ENCODE data around the gene PRKD2.

PRKD2 gene

DNA sequence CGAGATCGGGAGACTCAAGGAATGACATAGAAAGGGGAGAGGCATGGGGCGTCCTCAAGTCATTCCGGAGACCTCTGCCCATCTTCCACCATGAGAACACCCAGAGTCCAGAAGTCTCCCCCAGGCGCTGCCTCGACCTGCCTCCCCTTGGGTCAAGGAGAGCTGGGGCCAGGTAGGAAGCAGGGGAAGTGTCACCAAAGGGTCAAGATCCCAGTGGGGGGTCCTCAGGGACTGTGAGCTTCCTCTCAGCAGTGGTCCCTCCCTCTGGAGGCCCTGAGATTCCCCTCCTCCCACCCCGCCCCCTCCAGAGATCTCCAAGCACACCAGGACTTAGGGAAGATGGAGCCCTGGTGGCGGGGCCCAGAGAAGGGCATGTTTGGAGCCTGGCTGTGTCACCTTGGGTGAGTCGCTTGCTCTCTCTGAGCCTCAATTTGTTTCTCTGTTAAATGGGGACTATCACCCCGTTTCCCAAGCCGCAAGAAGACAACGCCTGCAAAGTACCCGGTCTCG, 56.9 kb downstream of the PRKD2 start:
- DNase-seq, result peak; percentile 66

DNA sequence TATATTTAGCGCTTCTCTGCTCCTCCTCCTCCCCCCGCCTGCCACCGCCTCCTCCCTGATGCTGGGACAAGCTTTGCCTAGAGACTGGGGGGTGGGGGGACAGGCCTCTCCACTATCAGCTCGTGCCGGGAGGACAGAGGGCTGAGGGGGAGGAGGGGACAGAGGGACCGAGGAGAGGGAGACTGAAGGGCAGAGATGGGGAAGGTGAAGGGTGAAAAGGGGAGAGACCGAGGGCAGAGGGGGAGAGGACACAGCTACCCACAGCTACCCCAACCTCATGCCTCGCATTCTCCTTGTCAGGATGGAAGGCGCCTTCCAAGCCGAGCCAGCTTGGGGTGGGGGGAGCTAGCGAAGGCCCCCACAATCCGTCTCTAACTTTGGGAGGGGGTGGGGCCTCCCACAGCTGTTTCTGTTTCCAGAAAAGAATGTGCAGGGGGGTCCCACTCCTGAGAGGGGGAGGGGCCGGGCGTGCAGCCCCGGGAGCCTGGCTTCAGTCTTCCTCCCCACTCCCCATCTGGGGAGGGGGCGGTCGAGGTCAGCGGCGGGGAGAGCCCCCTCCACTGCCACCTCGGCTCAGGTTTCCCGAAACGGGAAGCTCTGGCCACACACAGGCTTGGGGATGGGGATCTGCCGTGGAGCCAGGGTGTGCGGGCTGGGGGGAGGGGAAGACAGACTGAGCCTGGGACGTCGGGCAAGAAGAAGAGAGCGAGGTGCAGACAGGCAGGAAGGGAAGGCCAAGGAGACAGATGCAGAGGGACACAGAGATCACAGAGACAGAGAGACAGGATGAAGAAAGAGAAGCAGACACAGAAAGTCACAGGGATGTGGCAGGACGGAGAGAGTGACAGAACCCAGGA, 57.5 kb downstream of the PRKD2 start:
- DNase-seq, result peak; percentile 76

DNA sequence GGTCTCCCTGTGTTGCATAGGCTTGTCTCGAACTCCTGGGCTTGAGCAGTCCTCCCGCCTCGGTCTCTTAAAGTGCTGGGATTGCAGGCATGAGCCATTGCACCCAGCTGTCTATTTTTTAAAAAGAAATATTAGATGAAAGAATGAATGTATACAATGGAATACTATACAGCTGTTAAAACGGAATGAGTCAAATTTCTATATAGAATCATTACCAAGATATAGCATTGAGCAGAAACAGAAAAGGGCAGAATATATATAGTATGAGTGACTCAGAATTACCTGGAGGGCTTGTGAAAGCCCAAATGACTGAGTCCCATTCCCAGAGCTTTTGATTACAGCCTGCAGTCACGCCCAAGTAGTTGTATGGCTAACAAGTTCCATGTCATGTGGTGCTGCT, 60.4 kb downstream of the PRKD2 start:
- no peak for DNase-seq

DNA sequence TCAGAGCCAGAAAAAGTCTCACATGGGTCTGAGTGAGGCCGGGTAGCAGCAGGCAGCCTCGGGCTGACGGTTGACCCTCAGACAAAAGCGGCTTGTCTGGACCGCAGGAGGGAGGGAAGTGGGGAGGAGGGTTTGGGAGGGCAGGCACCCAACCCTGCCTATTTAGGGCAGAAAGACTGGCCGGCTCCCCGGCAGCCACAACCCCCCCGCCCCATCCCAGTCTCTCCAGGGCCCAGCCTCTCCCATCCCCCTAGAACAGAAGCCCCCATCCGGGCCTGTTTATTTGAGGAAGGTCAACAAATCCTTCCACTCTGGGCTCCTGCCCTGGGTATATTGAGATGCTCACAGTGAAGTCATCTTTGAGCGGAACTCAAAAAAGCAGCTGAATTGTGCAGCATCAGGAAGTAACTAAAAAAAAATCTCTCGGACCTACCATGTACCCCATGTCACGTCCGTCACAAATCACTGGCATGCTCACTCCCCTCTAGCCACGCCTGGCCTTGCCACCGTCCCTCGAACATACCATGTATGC, 62.2 kb downstream of the PRKD2 start:
- DNase-seq, result peak; percentile 61

DNA sequence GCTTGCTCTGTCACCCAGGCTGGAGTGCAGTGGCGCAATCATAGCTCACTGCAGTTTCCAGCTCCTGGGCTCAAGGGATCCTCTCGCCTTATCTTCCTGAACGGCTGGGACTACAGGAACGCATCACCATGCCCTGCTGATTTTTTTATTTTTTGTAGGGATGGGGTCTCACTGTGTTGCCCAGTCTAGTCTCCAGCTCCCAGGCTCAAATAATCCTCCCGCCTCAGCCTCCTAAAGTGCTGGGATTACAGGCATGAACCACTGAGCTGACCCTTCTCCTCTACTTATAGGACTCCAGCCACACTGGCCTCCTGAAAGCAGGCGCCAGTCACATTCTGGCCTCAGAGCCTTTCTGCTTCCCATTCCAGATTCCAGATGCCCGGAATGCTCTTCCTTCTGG, 66.5 kb downstream of the PRKD2 start:
- no peak for DNase-seq

DNA sequence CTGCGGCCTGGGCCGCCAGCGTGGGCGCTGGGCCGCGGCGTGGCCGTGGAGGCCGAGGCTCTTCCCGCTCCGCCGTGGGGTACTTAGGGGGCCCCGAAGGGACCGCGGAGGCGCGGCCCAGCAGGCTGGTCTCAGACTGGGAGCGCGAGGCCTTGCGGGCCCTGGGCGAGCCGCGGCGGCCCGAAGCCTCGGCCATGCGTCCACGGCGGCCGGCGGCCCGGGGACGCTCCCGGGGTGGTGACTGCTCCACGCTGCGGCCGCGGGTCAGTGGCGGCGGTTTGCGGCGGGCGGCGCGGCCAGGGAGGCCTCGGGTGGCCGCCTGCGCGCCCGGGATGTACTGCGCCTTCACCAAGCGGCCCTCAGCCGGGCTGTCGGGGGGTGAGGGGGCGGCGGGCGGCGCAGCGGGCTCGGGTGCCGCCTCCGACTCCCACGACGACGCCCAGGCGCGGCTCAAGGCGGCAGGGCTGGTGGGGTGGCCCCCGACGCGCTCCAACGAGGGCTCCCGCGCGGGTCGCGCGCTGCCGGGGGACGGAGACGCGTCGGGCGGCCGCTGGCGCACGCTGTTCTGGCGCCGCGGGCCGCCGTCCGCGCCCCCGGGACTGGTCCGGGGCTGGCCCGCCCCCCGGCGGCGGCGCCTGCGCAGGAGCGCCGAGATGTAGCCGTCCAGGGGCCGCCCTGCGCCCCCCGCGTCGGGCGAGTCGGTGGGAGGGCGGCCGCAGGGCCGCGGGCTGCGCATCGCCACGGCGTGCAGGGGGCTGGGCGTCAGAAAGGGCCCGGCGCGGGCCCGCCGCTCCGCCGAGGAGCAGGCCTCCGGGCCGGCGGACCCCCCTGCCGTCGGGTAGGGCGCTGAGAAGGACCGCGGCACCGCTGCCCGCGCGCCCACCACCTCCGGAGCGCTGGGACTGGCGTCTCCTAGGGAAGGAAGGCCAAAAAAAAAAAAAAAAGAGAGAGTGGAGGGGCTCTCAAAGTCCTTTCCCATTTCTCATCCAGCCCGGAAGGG, 67.7 kb downstream of the PRKD2 start:
- no peak for DNase-seq

DNA sequence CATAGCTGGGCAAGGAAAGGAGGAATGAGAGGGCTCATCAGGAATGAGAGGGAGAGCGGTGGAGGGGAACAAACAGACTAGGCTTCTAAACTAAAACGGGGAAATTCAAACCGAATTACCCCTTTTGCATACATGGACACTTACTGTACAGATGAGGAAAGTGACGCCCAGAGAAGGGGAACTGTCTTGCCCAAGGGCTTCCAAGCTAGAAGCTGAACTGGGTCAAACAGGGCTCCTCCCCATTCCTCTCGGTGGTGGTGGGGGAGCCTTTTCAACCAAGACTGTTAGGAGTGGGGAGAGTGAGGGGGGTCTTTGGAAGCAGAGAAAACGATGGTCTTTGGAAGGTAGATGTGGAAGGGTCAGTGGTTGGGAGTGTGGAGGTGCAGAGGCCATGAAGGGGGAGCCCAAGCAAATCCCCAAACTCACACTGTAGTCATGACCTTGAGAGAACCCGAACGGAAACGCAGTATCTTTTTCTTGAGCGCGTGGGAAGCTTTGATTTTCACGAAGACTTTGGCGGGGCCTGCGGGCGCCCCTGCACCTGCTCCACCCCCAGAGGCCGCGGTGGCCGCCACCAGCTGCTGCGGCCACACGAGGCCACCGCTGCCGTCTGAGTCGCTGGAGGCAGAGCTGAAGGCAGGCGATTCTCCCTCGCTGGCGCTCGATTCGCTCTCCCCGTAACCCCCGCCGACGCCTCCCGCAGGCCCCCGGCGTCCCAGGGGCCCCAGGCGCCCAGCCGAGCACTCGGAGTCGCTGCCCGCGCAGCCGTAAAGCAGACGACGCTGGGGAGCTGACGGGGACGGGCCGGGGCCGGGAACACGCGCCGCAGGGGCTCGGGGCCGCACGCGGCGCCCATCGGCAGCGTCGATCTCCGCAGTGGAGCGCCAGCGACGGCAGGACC, 68.6 kb downstream of the PRKD2 start:
- DNase-seq, result no peak

DNA sequence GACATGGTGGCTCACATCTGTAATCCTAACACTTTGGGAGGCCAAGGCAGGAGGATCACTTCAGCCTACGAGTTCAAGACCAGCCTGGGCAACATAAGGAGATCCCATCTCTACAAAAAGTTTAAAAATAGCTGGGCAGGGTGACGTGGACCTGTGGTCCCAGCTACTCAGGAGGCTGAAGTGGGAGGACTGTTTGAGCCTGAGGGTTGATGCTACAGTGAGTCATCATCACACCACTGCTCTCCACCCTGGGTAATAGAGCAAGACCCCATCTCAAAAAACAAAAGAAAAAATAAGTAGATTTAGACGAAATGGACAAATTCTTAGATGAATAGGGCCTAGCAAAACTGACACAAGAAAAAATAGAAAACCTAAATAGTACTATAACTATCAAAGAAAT, 70.5 kb downstream of the PRKD2 start:
- DNase-seq, result no peak

DNA sequence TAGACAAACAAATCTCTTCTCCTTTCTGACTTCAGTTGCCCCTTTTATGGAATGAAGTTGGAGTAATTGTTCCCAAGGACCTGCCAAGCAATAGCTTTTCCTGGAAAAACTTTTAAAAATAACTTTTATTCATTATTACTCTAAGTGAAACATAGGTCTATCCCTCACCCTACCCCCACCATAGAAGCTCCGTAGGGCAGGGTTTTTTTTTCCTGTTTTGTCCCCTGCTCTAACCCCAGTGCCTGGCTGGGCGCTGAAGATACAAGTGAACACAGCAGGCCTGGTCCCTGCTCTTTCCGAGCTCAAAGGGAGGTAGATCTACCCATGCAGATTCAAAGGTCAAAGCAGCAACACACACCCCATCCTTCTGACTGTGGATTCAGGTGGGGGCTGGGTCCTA, 72.2 kb downstream of the PRKD2 start:
- DNase-seq, result no peak

DNA sequence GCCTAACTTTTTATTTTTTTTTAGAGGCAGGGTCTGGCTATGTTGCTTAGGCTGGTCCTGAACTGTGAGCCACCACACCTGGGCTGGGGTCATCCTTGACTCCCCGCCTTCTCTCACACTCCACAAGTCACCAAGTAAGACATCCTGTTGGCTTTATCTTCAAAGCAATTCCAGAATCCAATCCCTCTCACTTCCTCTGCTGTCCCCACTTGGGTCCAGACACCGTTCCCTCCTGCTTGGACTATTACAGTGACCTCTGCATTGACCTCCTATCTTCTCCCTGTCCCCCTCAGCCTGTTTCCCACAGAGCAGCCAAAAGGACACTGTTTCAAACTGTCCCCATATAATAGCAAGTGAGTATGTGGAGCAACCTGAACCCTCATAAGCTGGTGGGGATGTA, 76.3 kb downstream of the PRKD2 start:
- no peak for DNase-seq

DNA sequence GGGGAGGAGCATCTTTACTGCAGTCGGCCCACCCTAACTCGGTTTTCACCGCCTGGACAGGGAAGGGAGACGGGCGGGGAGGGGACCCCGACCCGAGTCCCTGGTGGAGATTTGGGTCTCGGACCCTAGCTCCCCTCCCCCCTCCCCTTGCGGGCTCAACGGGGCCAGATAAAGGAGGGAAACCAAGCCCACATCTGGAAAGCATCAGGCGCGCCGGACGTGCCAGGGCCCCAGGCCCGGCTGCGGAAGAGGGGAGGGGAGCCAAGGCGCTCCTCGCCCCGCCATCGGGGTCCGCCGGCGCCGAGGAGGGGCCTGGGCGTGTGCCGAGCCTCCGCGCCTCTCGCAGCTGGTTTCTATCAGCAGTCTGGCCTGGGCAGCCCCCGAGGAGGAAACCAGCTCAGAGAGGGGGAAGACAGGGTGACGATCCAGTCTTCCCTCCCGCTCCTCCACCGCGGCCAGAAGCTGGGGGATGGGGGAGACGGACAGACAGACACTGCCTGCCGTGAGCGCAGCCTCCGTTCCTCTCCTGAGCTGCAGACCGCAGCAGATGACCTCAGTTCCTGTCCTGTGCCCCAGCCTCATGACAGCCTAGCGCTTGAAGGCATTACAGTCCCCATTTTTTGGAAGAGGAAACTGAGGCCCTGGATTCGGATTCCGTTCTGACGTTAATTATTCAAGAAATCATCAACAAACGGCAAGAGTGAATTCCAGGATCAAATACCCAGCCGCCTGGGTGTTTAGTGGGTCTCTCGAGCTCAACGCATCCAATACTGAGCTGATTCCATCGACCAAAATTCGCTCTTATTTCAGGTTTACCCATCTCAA, 77.3 kb downstream of the PRKD2 start:
- peak; percentile 93 for DNase-seq

DNA sequence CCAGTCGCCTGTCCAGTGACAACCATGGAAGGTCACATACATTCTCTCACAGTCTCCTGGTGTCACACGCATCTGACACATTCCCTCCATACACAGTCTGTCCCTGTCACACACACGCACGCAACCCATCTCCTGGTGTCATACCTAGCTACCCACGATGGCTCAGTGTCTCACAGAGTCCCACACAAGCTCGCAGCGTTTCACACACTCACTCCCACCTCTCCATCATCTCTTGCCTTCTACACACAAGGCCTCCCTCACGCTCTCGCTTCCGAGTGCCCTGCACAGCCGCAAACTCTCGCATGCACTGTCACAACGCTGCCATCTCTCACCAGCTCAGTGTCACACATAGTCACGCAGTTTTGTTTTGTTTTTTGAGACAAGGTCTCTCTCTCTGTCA, 79.7 kb downstream of the PRKD2 start:
- no peak for DNase-seq

DNA sequence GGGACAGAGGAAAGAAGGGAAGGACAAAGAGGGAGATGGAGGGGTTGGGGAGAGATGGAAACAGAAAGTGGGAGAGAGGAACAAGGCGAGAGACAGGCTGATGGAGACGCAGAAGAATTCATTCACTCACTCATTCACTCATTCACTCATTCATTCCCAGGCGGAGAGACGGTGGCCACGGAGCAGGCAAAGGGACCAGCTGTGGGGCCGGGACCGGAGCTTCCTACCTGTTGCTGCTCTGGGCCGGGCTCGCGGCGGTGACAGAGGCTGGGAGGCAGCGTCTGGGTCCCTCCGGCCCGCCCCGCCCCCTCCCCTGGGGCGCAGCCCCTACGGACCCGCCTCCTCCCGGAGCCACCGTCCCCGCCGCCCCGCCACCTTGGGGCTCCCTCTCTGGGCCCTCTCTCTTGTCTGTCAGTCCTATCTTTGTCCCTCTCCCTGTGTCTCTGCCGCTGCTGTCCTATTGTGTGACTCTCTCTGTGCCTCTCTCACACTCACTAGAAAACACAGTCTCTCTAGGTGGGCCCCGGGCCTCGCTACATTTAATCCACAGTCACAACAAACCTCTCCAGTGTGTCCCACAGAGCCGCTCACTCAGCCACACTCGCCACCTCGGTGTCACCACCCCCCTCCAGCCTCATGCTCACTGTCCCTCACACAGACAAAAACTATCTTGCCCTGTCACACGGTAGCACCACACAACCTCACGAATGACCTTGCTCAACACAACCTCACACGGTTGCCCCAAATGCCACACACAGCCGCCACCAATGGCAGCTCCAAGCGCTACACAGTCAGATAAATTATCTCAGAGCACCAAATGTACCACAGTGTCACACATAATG, 80.8 kb downstream of the PRKD2 start, which contains the start of gene GNG8:
GNG8 (minus strand) TSS at position 283 of the 842 bp plus-strand sequence. CDS start 1,520 bp downstream, outside the sequence.
- DNase-seq, result no peak

DNA sequence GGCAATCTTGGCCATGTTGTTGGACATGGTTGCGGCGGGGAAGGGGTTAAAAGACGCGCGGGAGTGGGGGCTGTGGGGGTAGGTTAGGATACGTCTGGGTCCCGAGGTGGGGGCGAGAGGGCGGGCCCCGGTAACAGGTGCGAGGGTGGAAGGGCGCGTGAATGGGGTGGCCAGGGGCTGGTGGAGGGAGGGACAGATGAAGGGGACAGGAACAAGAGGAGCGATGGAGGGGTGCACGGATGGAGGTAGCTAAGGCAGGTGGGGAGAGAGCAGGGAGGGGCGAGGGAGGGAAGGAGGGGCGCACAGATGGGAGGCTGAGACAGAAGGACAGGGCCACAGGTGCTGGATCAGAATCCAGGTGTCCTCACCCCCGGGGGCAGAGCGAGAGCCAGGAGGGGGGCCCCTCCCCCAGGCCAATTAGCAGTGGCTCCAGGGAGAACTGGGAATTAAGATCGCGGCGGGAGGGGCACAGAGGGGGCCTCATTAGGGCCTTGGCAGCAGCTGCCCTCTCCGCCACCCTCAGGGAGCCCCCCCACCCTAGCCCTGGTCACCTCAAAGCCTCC, 82.2 kb downstream of the PRKD2 start:
- no peak for DNase-seq

DNA sequence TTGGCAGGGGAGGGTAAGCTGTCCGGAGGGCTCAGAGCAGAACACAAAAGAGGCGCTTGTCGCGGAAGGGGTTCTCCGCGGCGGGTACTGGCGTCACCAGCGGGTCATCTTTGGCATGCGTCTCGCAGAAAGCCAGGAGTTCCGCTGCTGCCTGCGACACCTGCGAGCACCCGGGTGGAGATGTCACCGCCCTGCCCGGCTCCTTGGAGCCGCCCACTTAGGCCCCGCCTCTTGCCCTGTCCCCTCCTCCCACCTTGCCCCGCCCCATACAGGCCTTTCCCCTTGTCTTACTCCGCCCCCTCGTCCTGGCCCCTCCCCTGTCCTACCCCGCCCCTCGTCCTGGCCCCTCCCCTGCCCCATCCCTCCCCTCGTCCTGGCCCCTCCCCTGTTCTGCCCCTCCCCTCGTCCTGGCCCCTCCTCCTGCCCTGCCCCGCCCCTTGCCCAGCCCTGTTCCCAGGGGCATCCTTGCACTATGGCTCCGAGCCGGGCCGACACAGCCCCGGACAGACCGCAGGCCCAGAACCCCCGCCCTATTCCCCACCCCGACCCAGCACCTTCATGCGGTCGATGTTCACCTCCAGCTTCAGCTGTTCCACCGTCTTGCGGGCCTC, 82.8 kb downstream of the PRKD2 start:
- peak; percentile 83 for DNase-seq

DNA sequence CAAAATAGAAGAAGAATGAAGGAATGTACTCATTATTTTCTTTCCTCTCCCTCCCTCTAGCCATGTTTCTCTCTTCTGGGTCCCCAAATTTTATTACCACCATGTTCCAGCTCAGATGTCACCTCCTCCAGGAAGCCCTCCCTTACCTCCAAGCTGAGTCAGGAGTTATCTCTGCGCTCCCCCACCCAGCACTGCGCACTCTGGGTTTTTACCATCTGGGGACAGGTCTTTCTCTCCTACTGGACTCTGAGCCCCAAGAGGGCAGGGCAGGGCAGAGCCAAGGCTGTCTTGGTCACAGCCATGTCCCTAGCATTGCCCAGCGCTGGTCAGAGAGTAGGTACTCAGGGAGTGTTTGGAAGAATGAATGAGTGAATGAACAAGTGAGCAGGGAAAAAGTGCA, 83.8 kb downstream of the PRKD2 start:
- DNase-seq, result peak; percentile 8

DNA sequence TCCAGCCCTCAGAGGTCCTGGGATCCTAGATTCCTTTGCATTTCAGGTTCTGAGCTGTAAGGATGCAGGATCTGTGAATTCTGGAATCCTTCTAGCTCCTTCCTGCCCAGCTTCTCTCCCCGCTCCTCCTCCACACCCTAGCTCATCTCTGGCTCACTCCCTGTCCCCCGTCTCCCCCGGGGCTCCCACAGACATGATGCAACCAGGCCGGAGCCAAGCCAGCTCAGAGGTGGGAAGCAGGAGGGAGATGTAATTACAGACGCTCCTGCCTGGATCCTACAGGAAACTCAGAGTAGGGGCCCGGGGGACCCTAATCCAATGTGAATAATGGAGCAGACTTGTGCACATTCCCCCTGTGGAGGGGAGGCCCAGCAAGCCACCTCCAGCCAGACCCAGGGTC, 85.4 kb downstream of the PRKD2 start:
- peak; percentile 68 for DNase-seq

DNA sequence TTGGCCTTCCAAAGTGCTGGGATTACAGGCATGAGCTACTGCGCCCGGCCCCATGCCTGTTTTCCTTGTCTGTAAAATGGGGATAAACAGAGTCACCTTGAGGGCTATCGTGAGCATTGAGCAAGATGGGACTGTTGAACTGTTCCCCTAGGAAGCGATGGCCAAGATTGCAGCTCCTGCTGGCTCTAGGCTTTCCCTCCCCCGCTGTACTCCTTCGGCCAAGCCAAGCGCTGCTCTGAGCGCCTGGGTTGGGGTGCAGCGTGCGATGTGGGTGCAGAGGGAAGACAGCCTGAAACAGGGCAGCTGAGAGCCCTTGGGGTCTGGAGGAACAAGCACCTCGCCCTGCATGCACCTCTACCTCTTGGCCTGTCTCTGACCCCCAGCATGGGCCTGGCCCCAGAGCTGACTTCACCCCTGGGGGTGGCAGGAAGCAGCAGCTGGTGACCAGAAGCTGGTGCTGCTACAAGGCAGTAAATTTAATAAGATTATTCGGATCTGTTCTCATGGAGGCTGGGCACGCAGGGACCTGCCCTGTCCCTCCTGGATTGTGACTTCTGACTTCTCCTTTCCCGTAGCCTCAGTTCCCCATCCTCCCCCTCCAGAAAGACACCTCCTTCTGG, 86.2 kb downstream of the PRKD2 start:
- DNase-seq, result peak; percentile 21

DNA sequence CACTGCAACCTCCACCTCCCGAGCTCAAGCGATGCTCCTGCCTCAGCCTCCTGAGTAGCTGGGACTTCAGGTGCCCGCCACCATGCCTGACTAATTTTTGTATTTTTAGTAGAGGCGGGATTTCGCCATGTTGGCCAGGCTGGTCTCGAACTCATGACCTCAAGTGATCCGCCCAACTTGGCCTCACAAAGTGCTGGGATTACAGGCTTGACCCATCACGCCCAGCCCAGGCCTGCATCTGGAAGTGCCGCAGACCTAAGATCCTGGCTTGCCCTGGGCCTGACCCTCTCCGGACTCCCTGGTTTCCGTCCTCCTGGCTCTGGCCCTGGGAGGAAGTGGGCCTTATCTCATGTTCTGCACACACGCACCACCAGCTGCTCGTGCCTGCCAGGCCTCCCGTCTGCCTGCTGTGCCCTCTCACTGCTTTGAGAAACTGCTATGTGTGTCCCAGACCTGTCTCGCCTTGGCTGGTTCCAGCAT, 87.3 kb downstream of the PRKD2 start:
- no peak for DNase-seq
